Measurements from ENCODE around the gene PYM1.

GRCh38 chr12:55965240-55965639 lies 37.5 kb upstream of the PYM1 start:
- no peak for TF ChIP-seq POLR2AphosphoS5 (IDR thresholded peaks at IDR 0.05)
- no peak for TF ChIP-seq CTCF (IDR thresholded peaks at IDR 0.05 in 8 of 11, conservative IDR thresholded peaks at IDR 0.05 in 3 of 11)
